HepG2 (cell line): ENCODE data around the gene DRC3. TPM values are rescaled to one million over a fixed set of nuclear protein-coding genes. Genes with fewer than 3 reads are reported as not detected.
A peak's percentile ranks its signal among the peaks of the same experiment; 100 is the strongest.

Experiments
- ATAC-seq: fragments of 200-7000 bp; cut with Tn5 transposase; 3 replicates; pipeline ENCODE4 v1.9.1; 2020; ENCODE audit warnings: mild to moderate bottlenecking, moderate library complexity
- BruUV-seq: library from RNA; stranded (reverse); fragments of 400-500 nt; replicated peaks from 2 replicates; lab custom pipeline; 2021; lab: Mats Ljungman, UMichigan
- CTCF ChIA-PET: fragments of 300-600 bp; formaldehyde crosslinking; extraction: SDS; loops from one replicate; lab custom pipeline; 2021; ENCODE audit warnings: low total read pairs, inconsistent platforms, low intra/inter-chr PET ratio; lab: Yijun Ruan, JAX
- POLR2A ChIA-PET: fragments of 350-600 bp; sonication (Branson Sonifier 250); formaldehyde crosslinking; loops from one replicate; lab custom pipeline; 2020; ENCODE audit warnings: antibody characterized with exemption, inconsistent platforms; lab: Yijun Ruan, JAX
- DNase-seq: peaks from one replicate; pipeline ENCODE4 v3.0.0-alpha.2; 2015; ENCODE audit warnings: low spot score
- FAIRE-seq: peaks from 3 replicates; lab custom pipeline; 2011; peaks lifted over from hg19 to GRCh38; lab: Jason Lieb, UNC
- H2AFZ ChIP-seq: one replicate; pipeline ENCODE4 v1.6.1; 2011; ENCODE audit warnings: low read length, inconsistent platforms
- H3K27ac ChIP-seq: fragments of 300-600 bp; 3 replicates; pipeline ENCODE4 v1.8.0; 2011; ENCODE audit warnings: mixed run types, mild to moderate bottlenecking, mixed read lengths, low read length, inconsistent platforms; ENCODE audit not compliant: insufficient read depth; ENCODE audit errors: extremely low read length
- H3K27me3 ChIP-seq, 2 experiments: fragments of 200-600 bp in 1 of 2; 2 replicates in 1 of 2; 3 replicates in 1 of 2; pipeline versions ENCODE4 v1.6.0 to v1.8.0; 2011; ENCODE audit warnings: low read length in 2 of 2, mild to moderate bottlenecking in 2 of 2, moderate library complexity in 2 of 2, inconsistent platforms in 1 of 2; ENCODE audit not compliant: insufficient read depth in 2 of 2, control insufficient read depth in 1 of 2
- H3K36me3 ChIP-seq, 2 experiments: fragments of 200-600 bp in 1 of 2; replicated peaks in 1 of 2; 2 replicates in 1 of 2; 3 replicates in 1 of 2; pipeline versions ENCODE4 v1.5.1 to v1.8.0; 2011; ENCODE audit warnings: low read length in 2 of 2, inconsistent platforms in 1 of 2; ENCODE audit not compliant: insufficient read depth in 2 of 2, control insufficient read depth in 1 of 2
- H3K4me1 ChIP-seq: 2 replicates; pipeline ENCODE4 v1.5.1; 2012; ENCODE audit warnings: low read length, inconsistent platforms; ENCODE audit not compliant: insufficient read depth
- H3K4me2 ChIP-seq: 2 replicates; pipeline ENCODE4 v1.6.0; 2011; ENCODE audit warnings: low read depth, low read length, inconsistent platforms
- H3K4me3 ChIP-seq, 3 experiments: fragments of 200-600 bp in 1 of 3; sonication (generic), shearing (Covaris generic) in 1 of 3; replicated peaks in 1 of 3; 2 replicates each; pipeline ENCODE4 v1.5.1; 2011 to 2016; ENCODE audit warnings: low read length in 3 of 3, inconsistent platforms in 2 of 3, low read depth in 2 of 3, mild to moderate bottlenecking in 2 of 3, control low read depth in 1 of 3, mixed read lengths in 1 of 3; ENCODE audit not compliant: insufficient read depth in 1 of 3
- H3K79me2 ChIP-seq: one replicate; pipeline ENCODE4 v1.6.1; 2011; ENCODE audit warnings: low read length, inconsistent platforms; ENCODE audit not compliant: insufficient read depth
- H3K9ac ChIP-seq: 2 replicates; pipeline ENCODE4 v1.6.0; 2011; ENCODE audit warnings: mild to moderate bottlenecking, low read depth, low read length, inconsistent platforms; ENCODE audit not compliant: insufficient read depth
- H3K9me3 ChIP-seq: 2 replicates; pipeline ENCODE4 v1.5.1; 2012; ENCODE audit warnings: mild to moderate bottlenecking, low read length
- H4K20me1 ChIP-seq: 2 replicates; pipeline ENCODE4 v1.6.0; 2011; ENCODE audit warnings: inconsistent platforms, mild to moderate bottlenecking, low read length, moderate library complexity; ENCODE audit not compliant: insufficient read depth
- ARHGAP35 ChIP-seq: sonication (generic); formaldehyde crosslinking; IDR thresholded peaks from 2 replicates; pipeline ENCODE4 v1.9.0; 2022; ENCODE audit warnings: mild to moderate bottlenecking, inconsistent platforms, moderate library complexity, missing genetic modification reagents, borderline replicate concordance
- FOXO1 ChIP-seq: sonication (generic); formaldehyde crosslinking; IDR thresholded peaks from 2 replicates; pipeline ENCODE4 v1.4.0; 2020; ENCODE audit warnings: missing genetic modification reagents
- NCOA2 ChIP-seq: sonication (generic); formaldehyde crosslinking; IDR thresholded peaks from 2 replicates; pipeline ENCODE4 v1.8.0; 2022; ENCODE audit warnings: inconsistent platforms
- TOPORS ChIP-seq: sonication (generic); formaldehyde crosslinking; IDR thresholded peaks from 2 replicates; pipeline ENCODE4 v1.8.0; 2023; ENCODE audit warnings: mild to moderate bottlenecking, missing genetic modification reagents
- ZKSCAN8 ChIP-seq: IDR thresholded peaks from 2 replicates; pipeline ENCODE4 v1.6.1; 2016; ENCODE audit warnings: borderline replicate concordance, missing genetic modification reagents, missing compliant biosample characterization
- ZMYM3 ChIP-seq: sonication (generic); formaldehyde crosslinking; IDR thresholded peaks from 2 replicates; pipeline ENCODE4 v1.5.1; 2020; ENCODE audit warnings: mild to moderate bottlenecking, missing genetic modification reagents
- ZNF207 ChIP-seq: fragments of 450-650 bp; IDR thresholded peaks from 2 replicates; pipeline ENCODE4 v1.6.1; 2016; ENCODE audit warnings: antibody characterized with exemption, borderline replicate concordance
- ZNF564 ChIP-seq: sonication (generic); formaldehyde crosslinking; IDR thresholded peaks from 2 replicates; pipeline ENCODE4 v1.8.1; 2023; ENCODE audit warnings: mild to moderate bottlenecking, missing genetic modification reagents
- WGBS: methylation state at CpG from one replicate; pipeline ENCODE4 v1.1.6; 2017; ENCODE audit warnings: low lambda C conversion rate; 5-methylcytosine and 5-hydroxymethylcytosine counted together
- in situ Hi-C: cut with HindIII; loops from 2 replicates; pipeline ENCODE4 v1.10.0; 2017; ENCODE audit warnings: low pct_unique_long_range_greater_than_20kb; ENCODE audit not compliant: extremely low pct_ligation_motif_present
- intact Hi-C: fragments of 100-400 bp; cut with micrococcal nuclease; formaldehyde crosslinking; loops from one replicate; pipeline ENCODE4 v1.10.0; 2022; ENCODE audit not compliant: unreplicated experiment
- polyA plus RNA-seq, 8 experiments: library from polyadenylated mRNA; depleted of rRNA in 3 of 8; stranded (reverse) in 7 of 8; unstranded in 1 of 8; fragments of >200 nt; fragmentation: Illumina TruSeq in 4 of 8; extraction: Trizol in 4 of 8; gene quantifications; 2 replicates each; pipeline versions ENCODE4 v1.2.1 to v1.2.3, GENCODE V29; 2011 to 2016; ENCODE audit warnings: low read depth in 4 of 8, missing spikeins in 1 of 8, mixed read lengths in 1 of 8; ENCODE audit not compliant: insufficient read depth in 1 of 8
- total RNA-seq, 5 experiments: library from RNA; depleted of rRNA; stranded (reverse); fragments of >200 nt; fragmentation: Illumina TruSeq; extraction: Trizol; gene quantifications; 2 replicates each; pipeline ENCODE4 v1.2.3, GENCODE V29; 2016; ENCODE audit warnings: low read depth in 1 of 5

DRC3 gene
- total and polyA plus RNA-seq, 2 of the 13 experiments (the other 11 are each of a cell fraction or from before 2014, with no cell fraction given), result 0.53 to 0.87 TPM

- intact Hi-C loops (no loop called here), in situ Hi-C loops (no loop called here)
- Histone ChIP-seq H3K4me2 (no peak overlapping the region), H3K27me3 (peaks cover 8 to 35% of the 10 kb centered on the region in 2 experiments; a peak in 4 of 5 replicates), H4K20me1 (no peaks in the 10 kb centered on the region), H3K27ac (no peak overlapping the region), H3K9ac (no peak overlapping the region), H3K36me3 (no peaks in the 10 kb centered on the region), H3K4me1 (peaks cover 14% of the 10 kb centered on the region), H2AFZ (no peak overlapping the region), H3K9me3 (no peaks in the 10 kb centered on the region), H3K79me2 (no peaks in the 10 kb centered on the region), H3K4me3 (no peak overlapping the region)
- ChIA-PET CTCF (no interaction called here), POLR2A (no interaction called here)
- DNase-seq (no peak), ATAC-seq (no peak), FAIRE-seq (no peak)
- peak; percentile 54; the same call in 1 of the 2 replicates for TF ChIP-seq ZMYM3 (CRISPR knock-in tag)
- no peak for TF ChIP-seq FOXO1 (CRISPR knock-in tag)
- no peak for TF ChIP-seq ZKSCAN8 (CRISPR knock-in tag)
- no peak for TF ChIP-seq NCOA2 (CRISPR knock-in tag)
- TF ChIP-seq TOPORS, result no peak
- no peak for TF ChIP-seq ARHGAP35 (CRISPR knock-in tag)
- WGBS, result 42% methylated on average over 11 of the region's 14 CpGs
- BruUV-seq, result no TSS peak
Measured at GRCh38 chr17:17978481-17979424, 6.1 kb downstream of the DRC3 start.

DNA sequence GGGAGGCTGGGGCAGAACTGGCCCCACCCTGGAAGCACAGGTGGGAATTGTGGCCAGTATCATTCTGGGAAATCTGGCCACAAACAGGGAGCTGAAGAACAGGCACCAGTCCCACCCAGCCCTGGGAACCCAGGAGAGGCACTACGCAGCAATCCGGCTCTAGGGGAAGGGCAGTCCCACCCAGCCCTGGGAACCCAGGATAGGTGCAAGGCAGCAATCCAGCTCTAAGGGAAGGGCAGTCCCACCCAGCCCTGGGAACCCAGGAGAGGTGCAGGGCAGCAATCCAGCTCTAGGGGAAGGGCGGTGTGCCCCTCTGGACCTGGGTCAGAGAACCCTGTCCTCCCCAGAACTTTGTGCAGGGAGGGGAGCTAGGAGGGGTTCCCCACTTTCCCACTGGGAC, 7.1 kb downstream of the DRC3 start:
- ATAC-seq, result no peak
- H3K9me3 ChIP-seq, result no peaks in the 10 kb centered on the region
- no peaks in the 10 kb centered on the region for H4K20me1 ChIP-seq
- no TSS peak for BruUV-seq
- in situ Hi-C loops (no loop called here), intact Hi-C loops (no loop called here)
- H3K27me3 ChIP-seq, result peaks cover 8 to 35% of the 10 kb centered on the region in 2 experiments; a peak in 4 of 5 replicates
- 80% methylated on average over 1 of the region's 3 CpGs for WGBS
- no peak overlapping the region for H3K4me3 ChIP-seq
- H2AFZ ChIP-seq, result no peak overlapping the region
- ChIA-PET POLR2A (no interaction called here), CTCF (no interaction called here)
- H3K4me2 ChIP-seq, result no peak overlapping the region
- TF ChIP-seq ZNF564 (CRISPR knock-in tag) (peak; percentile 95; the same call in 1 of the 2 replicates), ZNF207 (no peak)
- peaks cover 17% of the 10 kb centered on the region for H3K4me1 ChIP-seq
- no peak overlapping the region for H3K27ac ChIP-seq
- no peak for DNase-seq
- H3K79me2 ChIP-seq, result no peaks in the 10 kb centered on the region
- no peak overlapping the region for H3K9ac ChIP-seq
- no peak for FAIRE-seq
- H3K36me3 ChIP-seq, result no peaks in the 10 kb centered on the region
